Measurements from ENCODE around the gene FSIP1.

The FSIP1 gene

GRCh38 chr15:39717134-39717533 is 65.5 kb downstream of the FSIP1 start:
- no peak for DNase-seq

GRCh38 chr15:39714251-39714650 is 68.4 kb downstream of the FSIP1 start:
- DNase-seq: no peak

GRCh38 chr15:39713846-39714245 is 68.8 kb downstream of the FSIP1 start:
- DNase-seq: no peak

GRCh38 chr15:39710681-39711080 is 72.0 kb downstream of the FSIP1 start:
- DNase-seq: no peak

- no peak for DNase-seq
Observed at GRCh38 chr15:39709941-39710340, 72.7 kb downstream of the FSIP1 start.

GRCh38 chr15:39706206-39706605 is 76.4 kb downstream of the FSIP1 start:
- DNase-seq: no peak

- no peak for DNase-seq
Observed at GRCh38 chr15:39704689-39705088, 78.0 kb downstream of the FSIP1 start.

GRCh38 chr15:39704235-39704634 is 78.4 kb downstream of the FSIP1 start:
- DNase-seq: no peak

- DNase-seq: no peak
Observed at GRCh38 chr15:39701988-39702387, 80.7 kb downstream of the FSIP1 start.

GRCh38 chr15:39700375-39700700 is 82.3 kb downstream of the FSIP1 start:
- no peak for DNase-seq

- DNase-seq: no peak
Observed at GRCh38 chr15:39699516-39700374, 82.9 kb downstream of the FSIP1 start.

GRCh38 chr15:39698444-39699390 is 83.9 kb downstream of the FSIP1 start:
- DNase-seq: no peak

GRCh38 chr15:39697509-39697908 is 85.1 kb downstream of the FSIP1 start:
- DNase-seq: no peak

- DNase-seq: no peak
Observed at GRCh38 chr15:39695793-39696192, 86.8 kb downstream of the FSIP1 start.

GRCh38 chr15:39692356-39693327 is 90.0 kb downstream of the FSIP1 start:
- no peak for DNase-seq

- no peak for DNase-seq
Observed at GRCh38 chr15:39690881-39691634, 91.6 kb downstream of the FSIP1 start.

- DNase-seq: no peak
Observed at GRCh38 chr15:39687965-39688364, 94.7 kb downstream of the FSIP1 start.

- no peak for DNase-seq
Observed at GRCh38 chr15:39685999-39686613, 96.5 kb downstream of the FSIP1 start.

- DNase-seq: no peak
Observed at GRCh38 chr15:39685367-39685766, 97.3 kb downstream of the FSIP1 start.

GRCh38 chr15:39684233-39684632 is 98.4 kb downstream of the FSIP1 start:
- DNase-seq: no peak

- no peak for DNase-seq
Observed at GRCh38 chr15:39682366-39682765, 100.3 kb downstream of the FSIP1 start.
